Cardiac septum (tissue), 1 donor: ENCODE results near the gene DOK3. TPM values are rescaled to one million over a fixed set of nuclear protein-coding genes. Genes with fewer than 3 reads are reported as not detected.

Experiments
- DNase-seq: peaks from one replicate; pipeline ENCODE4 v3.0.0-alpha.2; 2020; ENCODE audit warnings: low spot score
- intact Hi-C: fragments of 100-400 bp; cut with DNase I; formaldehyde crosslinking; loops from one replicate; pipeline ENCODE4 v1.14.0; 2022
- long read RNA-seq: library from polyadenylated mRNA; unstranded; transcript quantifications from one replicate; pipeline ENCODE4 v2.0.0, GENCODE V29; 2021
- total RNA-seq: library from RNA; stranded (reverse); fragmentation: NEBNext Ultra II Directional; extraction: Animal tissue kit (Norgen Biotek cat#: 25700); gene quantifications from one replicate; pipeline ENCODE4 v1.2.1, GENCODE V29; 2021
- donor health status: DM: no; HTN: no; CAD: no.

Gene DOK3, protein sequence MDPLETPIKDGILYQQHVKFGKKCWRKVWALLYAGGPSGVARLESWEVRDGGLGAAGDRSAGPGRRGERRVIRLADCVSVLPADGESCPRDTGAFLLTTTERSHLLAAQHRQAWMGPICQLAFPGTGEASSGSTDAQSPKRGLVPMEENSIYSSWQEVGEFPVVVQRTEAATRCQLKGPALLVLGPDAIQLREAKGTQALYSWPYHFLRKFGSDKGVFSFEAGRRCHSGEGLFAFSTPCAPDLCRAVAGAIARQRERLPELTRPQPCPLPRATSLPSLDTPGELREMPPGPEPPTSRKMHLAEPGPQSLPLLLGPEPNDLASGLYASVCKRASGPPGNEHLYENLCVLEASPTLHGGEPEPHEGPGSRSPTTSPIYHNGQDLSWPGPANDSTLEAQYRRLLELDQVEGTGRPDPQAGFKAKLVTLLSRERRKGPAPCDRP
- total RNA-seq = 4.7 TPM
- long read RNA-seq, partial matches to known transcripts = 1 of 5 reads
- long read RNA-seq, other reads (novel, unspliced or antisense) = 2 of 5 reads

DNA sequence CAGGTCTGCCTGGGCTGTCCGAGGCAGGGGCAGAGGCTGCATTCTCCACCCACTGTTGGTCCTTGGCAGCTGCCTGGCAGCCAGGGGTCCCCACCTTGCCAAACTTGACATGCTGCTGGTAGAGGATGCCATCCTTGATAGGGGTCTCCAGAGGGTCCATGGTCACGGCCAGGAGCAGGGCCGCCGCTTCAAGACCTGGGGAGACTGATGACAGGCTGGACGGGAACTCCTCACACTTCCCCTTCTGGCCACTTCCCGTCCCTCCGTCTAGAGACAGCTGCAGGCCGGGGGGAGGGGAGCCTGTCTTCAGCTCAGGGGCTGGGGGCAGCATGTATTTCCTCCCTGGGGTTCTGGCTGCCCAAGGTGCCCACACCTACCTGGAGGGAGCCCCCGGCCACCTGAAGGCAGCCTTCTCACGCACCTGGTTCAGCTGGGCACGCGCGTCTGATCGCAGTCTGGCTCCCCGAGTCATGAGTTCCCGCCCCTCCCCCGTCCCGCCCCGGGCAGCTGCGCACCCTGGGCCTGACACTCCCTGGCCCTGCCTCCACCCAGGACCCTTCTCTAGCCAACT lies at the start of gene DOK3:
TSS of gene DOK3 (minus strand) at position 446 of the 571 bp plus-strand sequence. CDS start at position 160, 286 bp downstream.
- intact Hi-C loops = no loop called here

DNA sequence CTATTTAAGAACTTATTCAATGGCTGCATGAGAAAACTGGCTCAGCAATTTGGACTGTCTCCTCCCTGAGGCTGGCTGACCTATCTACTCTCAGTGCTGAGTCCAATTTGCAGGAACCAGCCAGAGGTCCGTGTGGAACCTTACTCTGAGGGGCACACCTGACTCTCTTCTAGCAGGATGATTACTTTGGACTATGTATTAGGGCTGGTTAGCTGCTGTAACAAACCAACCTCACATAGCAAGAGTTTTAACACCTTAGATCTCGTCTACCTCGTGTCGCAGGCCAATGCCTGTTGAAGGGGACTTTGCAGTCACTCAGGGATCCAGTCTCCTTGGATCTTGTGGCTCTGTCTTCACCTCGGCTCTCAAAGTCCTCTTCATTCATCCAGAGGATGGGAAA lies 48.2 kb upstream of the DOK3 start:
- intact Hi-C loops = no loop called here
- DNase-seq = no peak

More for the DNA sequence above, at the start of gene DOK3:
- DNase-seq = peak; percentile 90

GRCh38 chr5:177557041-177557647 lies 47.5 kb upstream of the DOK3 start:
- DNase-seq = no peak
- intact Hi-C loops = no loop called here

DNA sequence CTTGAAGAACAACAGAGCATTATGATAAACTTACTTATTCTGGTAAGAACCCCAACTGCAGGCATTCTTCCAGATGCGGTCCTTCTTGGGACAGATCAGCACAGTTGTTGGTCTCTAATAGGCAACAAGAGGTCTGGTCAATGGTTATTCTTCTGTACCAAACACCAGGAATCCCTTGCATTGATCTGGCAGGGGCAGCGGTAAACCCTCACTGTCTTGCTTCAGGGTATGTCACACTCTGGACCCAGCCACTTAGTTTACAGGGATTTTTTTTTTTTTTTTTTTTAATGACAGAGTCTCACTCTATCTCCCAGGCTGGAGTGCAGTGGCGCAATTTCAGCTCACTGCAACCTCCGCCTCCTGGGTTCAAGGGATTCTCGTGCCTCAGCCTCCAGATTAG lies 46.0 kb upstream of the DOK3 start:
- DNase-seq = no peak
- intact Hi-C loops = no loop called here

DNA sequence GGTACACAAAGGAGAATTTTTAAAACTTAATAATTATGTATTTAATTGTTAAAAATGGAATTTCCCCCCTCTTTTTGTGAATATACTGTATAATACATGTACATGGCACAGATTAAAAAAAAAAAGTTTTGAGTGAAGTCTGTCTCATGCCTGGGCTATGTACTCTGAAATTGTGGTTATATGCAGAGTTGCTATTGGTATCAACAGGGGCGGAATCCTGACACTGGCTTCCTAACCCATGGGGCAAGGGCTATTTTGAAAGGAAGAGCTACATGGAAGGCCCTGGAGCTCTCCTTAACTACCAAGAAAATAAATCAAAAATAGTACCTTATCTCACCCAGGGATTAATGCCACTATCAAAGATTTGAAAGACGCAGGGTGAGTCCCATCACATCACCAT lies 45.6 kb upstream of the DOK3 start:
- no peak for DNase-seq
- intact Hi-C loops = no loop called here

DNA sequence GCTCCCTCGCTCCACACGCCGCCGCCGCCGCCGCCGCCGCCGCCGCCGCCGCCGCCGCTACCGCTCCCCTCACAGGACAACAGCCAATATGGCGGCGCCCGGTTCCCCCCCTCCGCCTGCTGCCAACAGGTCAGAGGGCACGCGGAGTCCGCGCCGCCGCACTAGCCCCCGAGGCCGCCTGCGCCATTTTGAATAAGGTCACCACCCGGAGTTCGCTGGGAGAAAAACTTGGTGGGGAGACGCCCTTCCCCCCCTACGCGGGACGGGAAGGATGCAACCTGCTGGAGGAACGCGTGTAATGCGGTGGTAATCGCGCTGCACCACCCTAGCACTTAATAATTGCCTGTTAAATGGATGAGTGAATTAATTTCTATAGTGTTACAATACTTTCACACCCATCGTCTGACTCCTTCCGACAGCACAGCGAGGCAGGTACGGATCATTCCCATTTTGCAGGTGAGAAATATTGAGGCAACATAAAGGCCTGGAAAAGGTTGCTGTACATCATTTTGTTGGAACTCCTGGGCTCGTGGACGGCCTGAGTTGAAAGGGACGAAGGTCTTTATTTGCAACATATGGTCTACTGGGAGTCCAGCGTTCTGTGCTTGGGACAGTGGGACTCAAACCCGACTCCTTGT lies 45.0 kb upstream of the DOK3 start, which contains the start of gene FAM193B:
TSS of gene FAM193B (minus strand) at position 90 of the 638 bp plus-strand sequence. CDS start 105 bp downstream, outside the sequence.
- DNase-seq = peak; percentile 98
- intact Hi-C loops = loop anchor here (5.0 kb wide), 1 partner anchor 38 kb away; the partner anchor contains the start of gene TMED9

DNA sequence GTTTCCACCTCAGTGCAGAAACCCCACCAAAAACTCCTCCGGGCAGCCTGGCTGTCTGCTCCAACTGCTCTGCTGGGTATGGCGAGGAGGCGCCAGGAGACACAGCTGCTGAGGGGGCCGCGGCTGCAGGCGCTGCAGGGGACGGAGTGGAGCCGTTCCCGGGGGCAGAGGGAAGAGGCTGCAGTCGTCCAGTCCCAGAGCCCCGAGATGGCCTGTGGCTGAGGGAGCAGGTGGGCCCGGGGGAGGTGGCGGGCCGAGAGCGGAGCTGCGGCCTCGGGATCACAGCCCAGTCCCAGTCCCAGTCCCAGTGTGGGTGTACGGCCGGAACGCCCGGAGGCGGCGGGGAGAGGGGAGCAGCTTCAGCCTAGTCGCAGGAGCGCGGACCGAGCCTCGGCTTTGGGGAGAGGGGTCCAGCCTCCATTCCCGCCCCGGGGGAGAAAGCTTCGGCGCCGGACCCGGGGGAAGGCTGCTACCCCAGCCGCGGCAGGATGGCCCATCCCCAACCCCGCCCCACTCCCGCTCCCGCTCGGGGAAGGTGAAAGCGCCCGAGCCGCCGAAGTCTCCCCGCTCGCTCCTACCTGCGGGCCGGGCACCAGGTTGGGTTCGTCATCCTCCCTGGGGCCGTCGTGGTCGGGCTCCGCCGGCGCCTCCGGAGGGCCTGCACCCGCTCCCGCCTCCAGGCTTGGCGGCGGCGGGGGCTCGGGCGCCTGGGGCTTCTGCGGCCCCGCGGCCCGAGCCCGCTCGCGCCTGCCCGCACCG lies 44.2 kb upstream of the DOK3 start:
- intact Hi-C loops = loop anchor here (2.0 to 5.0 kb wide), 2 partner anchors 37 to 38 kb away; partner anchors contain the start of genes DDX41 and TMED9
- DNase-seq = peak; percentile 78

- DNase-seq = no peak
- intact Hi-C loops = loop anchor here (2.0 to 5.0 kb wide), 2 partner anchors 36 to 39 kb away; partner anchors contain the start of genes DDX41 and TMED9
These were observed 43.3 kb upstream of the DOK3 start for GRCh38 chr5:177552839-177553455.

DNA sequence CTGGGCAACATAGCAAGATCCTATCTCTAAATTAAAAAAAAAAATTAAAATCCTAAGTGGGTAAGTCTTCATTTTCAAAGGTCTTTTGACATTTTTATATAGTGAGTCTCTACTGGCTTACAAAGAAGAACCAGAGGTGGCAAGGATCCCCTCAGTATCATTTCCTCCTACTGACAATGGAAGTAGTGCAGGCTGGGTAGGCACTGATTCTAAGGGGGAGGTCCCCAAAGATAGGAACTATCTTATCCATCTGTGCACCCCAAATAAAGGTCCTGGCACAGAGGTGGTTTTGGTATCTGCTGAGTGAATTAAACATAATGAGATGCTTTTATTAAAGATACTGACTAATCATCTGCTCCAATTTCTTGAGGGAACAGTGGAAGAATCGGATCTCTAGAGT lies 40.5 kb upstream of the DOK3 start:
- intact Hi-C loops = loop anchor here (5.0 kb wide), 1 partner anchor 42 kb away; the partner anchor contains the start of gene TMED9

DNA sequence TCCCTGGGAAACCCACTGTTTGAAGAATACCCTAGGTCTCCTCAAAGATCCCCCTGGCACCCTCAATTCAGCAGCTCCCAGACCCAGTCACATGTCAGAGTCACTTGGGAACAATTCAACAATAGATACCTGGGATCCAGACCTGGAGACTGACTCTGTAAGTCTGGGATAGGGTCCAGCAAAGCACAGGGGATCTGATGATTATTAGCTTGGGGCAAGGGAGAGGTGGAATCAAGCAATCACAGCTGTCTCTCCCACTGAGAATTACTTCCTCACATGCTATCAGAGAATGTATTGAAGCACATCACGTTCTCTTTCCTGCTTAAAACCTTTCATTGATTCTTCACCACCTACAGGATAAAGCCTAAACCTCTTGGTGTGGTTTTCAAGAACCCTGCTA lies 38.9 kb upstream of the DOK3 start:
- intact Hi-C loops = no loop called here
- no peak for DNase-seq

More for the DNA sequence above, 40.5 kb upstream of the DOK3 start:
- no peak for DNase-seq

GRCh38 chr5:177547736-177548135 lies 38.1 kb upstream of the DOK3 start:
- intact Hi-C loops = no loop called here
- DNase-seq = no peak

DNA sequence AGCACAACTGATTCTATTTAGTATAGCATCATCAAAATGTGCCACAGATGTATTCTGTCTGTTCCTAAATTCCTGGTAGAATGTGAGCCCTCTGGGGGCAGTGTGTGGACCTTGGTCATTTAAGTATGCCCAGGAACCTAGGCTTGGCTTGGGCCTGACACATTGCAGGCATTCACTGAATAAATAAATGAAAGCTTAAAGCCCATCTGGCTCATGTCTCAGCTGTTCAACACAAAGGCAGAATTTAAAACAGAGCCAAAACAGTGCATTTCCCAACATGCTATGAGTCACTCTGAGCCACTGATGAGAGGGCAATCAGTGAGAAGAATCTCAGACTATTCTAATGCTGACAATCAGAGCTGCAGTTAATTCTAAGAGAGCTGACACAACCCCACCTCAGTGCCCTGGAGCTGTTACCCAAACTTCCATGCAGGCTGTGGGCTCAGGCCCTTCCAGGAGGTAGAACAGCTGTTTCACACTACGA lies 36.7 kb upstream of the DOK3 start:
- DNase-seq = no peak
- intact Hi-C loops = no loop called here

DNA sequence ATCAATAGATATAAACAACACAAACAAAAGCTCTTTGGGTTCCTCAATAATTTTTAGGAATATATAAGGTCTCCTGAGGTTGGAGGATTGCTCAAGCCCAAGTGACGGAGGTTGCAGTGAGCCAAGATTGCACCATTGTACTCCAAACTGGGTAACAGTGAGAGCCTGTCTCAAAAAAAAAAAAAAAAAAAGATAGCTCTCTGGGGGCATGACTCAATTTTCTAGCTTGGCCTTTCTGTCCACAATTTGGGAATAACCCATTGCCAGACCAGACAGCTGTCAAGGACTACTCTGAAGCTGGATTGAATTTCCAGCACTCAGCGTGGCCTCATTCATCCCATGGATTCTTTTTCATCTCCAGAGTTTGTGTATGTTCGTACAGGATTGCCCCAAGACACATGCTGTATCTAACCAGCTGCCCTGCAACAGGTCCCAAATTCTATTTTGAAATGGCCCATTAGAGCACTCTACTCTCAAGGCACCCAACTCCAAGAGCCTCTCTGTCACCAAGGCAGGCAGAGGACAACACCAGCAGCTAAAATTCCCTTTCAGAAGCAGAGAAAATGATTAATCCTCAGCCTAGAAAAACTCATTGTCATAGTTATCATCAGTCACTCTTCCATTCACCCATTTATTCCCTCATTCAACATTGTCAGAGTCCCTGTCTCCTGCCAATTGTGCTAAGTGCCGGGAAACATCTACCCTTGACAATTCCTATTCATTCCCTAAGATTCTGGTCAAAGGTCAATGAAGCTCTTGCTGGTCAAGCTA lies 36.0 kb upstream of the DOK3 start:
- intact Hi-C loops = no loop called here
- DNase-seq = no peak

DNA sequence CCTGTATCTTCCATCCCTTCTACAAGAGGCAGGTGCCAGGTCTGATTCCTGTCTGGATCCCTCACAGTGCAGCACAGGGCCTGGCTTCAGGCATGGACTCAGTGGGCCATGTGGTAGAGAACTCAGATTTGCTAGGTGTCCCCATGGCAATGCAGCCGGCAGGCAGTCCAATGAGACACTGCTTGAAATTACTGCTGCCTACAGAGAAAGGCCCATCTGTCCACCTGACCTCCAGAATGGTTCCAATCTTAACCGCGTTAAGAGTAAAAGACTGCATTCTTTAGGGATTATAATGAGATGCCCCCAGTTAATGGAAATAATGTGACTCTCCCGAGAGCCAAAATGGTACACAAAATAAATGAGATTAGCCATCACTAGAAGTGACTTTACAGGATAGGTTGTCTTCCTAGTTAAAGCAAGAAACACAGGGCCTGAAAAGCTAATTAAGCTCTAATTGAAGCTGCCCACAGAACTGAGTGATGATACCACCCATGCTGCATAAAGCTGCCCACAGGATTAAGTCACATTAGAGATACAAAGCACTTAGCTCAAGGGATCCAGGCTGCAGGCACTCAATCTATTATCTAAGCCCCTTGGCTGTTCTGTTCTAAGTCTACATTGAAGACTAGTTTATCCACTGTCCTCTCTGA lies 33.3 kb upstream of the DOK3 start:
- no peak for DNase-seq
- intact Hi-C loops = no loop called here

- intact Hi-C loops = no loop called here
- no peak for DNase-seq
These were observed 30.8 kb upstream of the DOK3 start for GRCh38 chr5:177540438-177540837.

- intact Hi-C loops = no loop called here
- DNase-seq = no peak
These were observed 29.8 kb upstream of the DOK3 start for GRCh38 chr5:177539411-177539810.

GRCh38 chr5:177538876-177539275 lies 29.2 kb upstream of the DOK3 start:
- DNase-seq = no peak

More at GRCh38 chr5:177538876-177539275, 29.2 kb upstream of the DOK3 start:
- intact Hi-C loops = no loop called here
